ENCODE measurements around the gene MKRN1. TPM values are rescaled to one million over a fixed set of nuclear protein-coding genes. Genes with fewer than 3 reads are reported as not detected.

MKRN1 gene
- total and polyA plus RNA-seq, 5 donors = 53.1 to 128 (median 98.7) TPM

GRCh38 chr7:140484479-140484878, 5.2 kb upstream of the MKRN1 start:
- Histone ChIP-seq H3K27me3 (ENCODE audit: control insufficient read depth, insufficient read depth) (no peaks in the 10 kb centered on the region), H3K9me3 (ENCODE audit: control insufficient read depth, low read length) (no peaks in the 10 kb centered on the region), H3K4me1 (ENCODE audit: control insufficient read depth, insufficient read depth, low read length) (no peaks in the 10 kb centered on the region), H3K27ac (ENCODE audit: low read length) (no peak overlapping the region), H3K4me3 (ENCODE audit: low read length) (no peak overlapping the region)
- ATAC-seq (no peak), DNase-seq (no peak)
- 84% methylated on average over 3 of the region's 3 CpGs for WGBS
- intact Hi-C loops (cut with DNase I) = no loop called here

GRCh38 chr7:140479739-140480084, 407 bp upstream of the MKRN1 start:
- Histone ChIP-seq H3K9me3 (ENCODE audit: control insufficient read depth, low read length) (no peaks in the 10 kb centered on the region), H3K27ac (ENCODE audit: low read length) (peak overlapping the region; percentile 63), H3K4me1 (ENCODE audit: control insufficient read depth, insufficient read depth, low read length) (peaks cover 3% of the 10 kb centered on the region), H3K27me3 (ENCODE audit: control insufficient read depth, insufficient read depth) (no peaks in the 10 kb centered on the region), H3K4me3 (ENCODE audit: low read length) (peak overlapping the region; percentile 98)
- no peak for DNase-seq
- WGBS = 3% methylated on average over 2 of the region's 2 CpGs
- no peak for ATAC-seq
- intact Hi-C loops (cut with DNase I) = no loop called here

GRCh38 chr7:140478246-140479061, 851 bp downstream of the MKRN1 start:
- intact Hi-C loops (cut with DNase I) = no loop called here
- under 1% methylated on average over 69 of the region's 69 CpGs for WGBS
- DNase-seq (peak; percentile 31 to 78 (median 76)), ATAC-seq (peak; percentile 37 to 38)
- H3K4me1 ChIP-seq (ENCODE audit: control insufficient read depth, insufficient read depth, low read length) = peaks cover 3% of the 10 kb centered on the region
- no peaks in the 10 kb centered on the region for H3K9me3 ChIP-seq (ENCODE audit: control insufficient read depth, low read length)
- H3K27ac ChIP-seq (ENCODE audit: low read length) = peak overlapping the region; percentile 73
- H3K27me3 ChIP-seq (ENCODE audit: control insufficient read depth, insufficient read depth) = no peaks in the 10 kb centered on the region
- H3K4me3 ChIP-seq (ENCODE audit: low read length) = peak overlapping the region; percentile 98

- Histone ChIP-seq H3K27me3 (ENCODE audit: control insufficient read depth, insufficient read depth) (no peaks in the 10 kb centered on the region), H3K4me3 (ENCODE audit: low read length) (no peak overlapping the region), H3K27ac (ENCODE audit: low read length) (no peak overlapping the region), H3K4me1 (ENCODE audit: control insufficient read depth, insufficient read depth, low read length) (peaks cover 3% of the 10 kb centered on the region), H3K9me3 (ENCODE audit: control insufficient read depth, low read length) (no peaks in the 10 kb centered on the region)
- intact Hi-C loops (cut with DNase I) = no loop called here
- WGBS = 65% methylated on average over 11 of the region's 11 CpGs
- DNase-seq = no peak
- ATAC-seq = no peak
Observed at GRCh38 chr7:140476698-140477261, 2.5 kb downstream of the MKRN1 start.

- H3K27ac ChIP-seq (ENCODE audit: low read length) = no peak overlapping the region
- no peak for DNase-seq
- intact Hi-C loops (cut with DNase I) = no loop called here
- ATAC-seq = no peak
- H3K27me3 ChIP-seq (ENCODE audit: control insufficient read depth, insufficient read depth) = no peaks in the 10 kb centered on the region
- no peaks in the 10 kb centered on the region for H3K9me3 ChIP-seq (ENCODE audit: control insufficient read depth, low read length)
- 47% methylated on average over 2 of the region's 2 CpGs for WGBS
- no peak overlapping the region for H3K4me3 ChIP-seq (ENCODE audit: low read length)
- peaks cover 3% of the 10 kb centered on the region for H3K4me1 ChIP-seq (ENCODE audit: control insufficient read depth, insufficient read depth, low read length)
Observed at GRCh38 chr7:140475747-140476333, 3.5 kb downstream of the MKRN1 start.

GRCh38 chr7:140463111-140463510, 16.2 kb downstream of the MKRN1 start:
- Histone ChIP-seq H3K4me3 (ENCODE audit: low read length) (no peak overlapping the region), H3K4me1 (ENCODE audit: control insufficient read depth, insufficient read depth, low read length) (no peaks in the 10 kb centered on the region), H3K27ac (ENCODE audit: low read length) (no peak overlapping the region), H3K27me3 (ENCODE audit: control insufficient read depth, insufficient read depth) (no peaks in the 10 kb centered on the region), H3K9me3 (ENCODE audit: control insufficient read depth, low read length) (no peaks in the 10 kb centered on the region)
- 95% methylated on average over 2 of the region's 2 CpGs for WGBS
- ATAC-seq (no peak), DNase-seq (no peak)
- intact Hi-C loops (cut with DNase I) = no loop called here

GRCh38 chr7:140458916-140459315, 20.4 kb downstream of the MKRN1 start:
- no peak overlapping the region for H3K4me3 ChIP-seq (ENCODE audit: low read length)
- H3K9me3 ChIP-seq (ENCODE audit: control insufficient read depth, low read length) = no peaks in the 10 kb centered on the region
- no peak overlapping the region for H3K27ac ChIP-seq (ENCODE audit: low read length)
- no peaks in the 10 kb centered on the region for H3K27me3 ChIP-seq (ENCODE audit: control insufficient read depth, insufficient read depth)
- H3K4me1 ChIP-seq (ENCODE audit: control insufficient read depth, insufficient read depth, low read length) = no peaks in the 10 kb centered on the region
- 74% methylated on average over 8 of the region's 8 CpGs for WGBS
- intact Hi-C loops (cut with DNase I) = no loop called here
- no peak for DNase-seq
- ATAC-seq = no peak

GRCh38 chr7:140458201-140458600, 21.1 kb downstream of the MKRN1 start:
- DNase-seq (no peak), ATAC-seq (no peak)
- H3K4me3 ChIP-seq (ENCODE audit: low read length) = no peak overlapping the region
- no peaks in the 10 kb centered on the region for H3K9me3 ChIP-seq (ENCODE audit: control insufficient read depth, low read length)
- no peaks in the 10 kb centered on the region for H3K4me1 ChIP-seq (ENCODE audit: control insufficient read depth, insufficient read depth, low read length)
- H3K27me3 ChIP-seq (ENCODE audit: control insufficient read depth, insufficient read depth) = no peaks in the 10 kb centered on the region
- 86% methylated on average over 3 of the region's 3 CpGs for WGBS
- no peak overlapping the region for H3K27ac ChIP-seq (ENCODE audit: low read length)
- intact Hi-C loops (cut with DNase I) = no loop called here

- DNase-seq (peak in 1 of 3 donors; percentile 27), ATAC-seq (no peak)
- H3K27ac ChIP-seq (ENCODE audit: low read length) = no peak overlapping the region
- 93% methylated on average over 9 of the region's 9 CpGs for WGBS
- no peaks in the 10 kb centered on the region for H3K27me3 ChIP-seq (ENCODE audit: control insufficient read depth, insufficient read depth)
- intact Hi-C loops (cut with DNase I) = no loop called here
- H3K4me1 ChIP-seq (ENCODE audit: control insufficient read depth, insufficient read depth, low read length) = no peaks in the 10 kb centered on the region
- no peaks in the 10 kb centered on the region for H3K9me3 ChIP-seq (ENCODE audit: control insufficient read depth, low read length)
- no peak overlapping the region for H3K4me3 ChIP-seq (ENCODE audit: low read length)
Observed at GRCh38 chr7:140456551-140457051, 22.7 kb downstream of the MKRN1 start.

- no peak overlapping the region for H3K27ac ChIP-seq (ENCODE audit: low read length)
- 82% methylated on average over 4 of the region's 4 CpGs for WGBS
- intact Hi-C loops (cut with DNase I) = no loop called here
- ATAC-seq (no peak), DNase-seq (no peak)
- no peaks in the 10 kb centered on the region for H3K4me1 ChIP-seq (ENCODE audit: control insufficient read depth, insufficient read depth, low read length)
- no peaks in the 10 kb centered on the region for H3K9me3 ChIP-seq (ENCODE audit: control insufficient read depth, low read length)
- no peaks in the 10 kb centered on the region for H3K27me3 ChIP-seq (ENCODE audit: control insufficient read depth, insufficient read depth)
- H3K4me3 ChIP-seq (ENCODE audit: low read length) = no peak overlapping the region
Observed at GRCh38 chr7:140455743-140456142, 23.6 kb downstream of the MKRN1 start.

GRCh38 chr7:140454657-140455015, 24.7 kb downstream of the MKRN1 start:
- no peak for DNase-seq
- Histone ChIP-seq H3K4me3 (ENCODE audit: low read length) (no peak overlapping the region), H3K27me3 (ENCODE audit: control insufficient read depth, insufficient read depth) (no peaks in the 10 kb centered on the region), H3K9me3 (ENCODE audit: control insufficient read depth, low read length) (no peaks in the 10 kb centered on the region), H3K27ac (ENCODE audit: low read length) (no peak overlapping the region), H3K4me1 (ENCODE audit: control insufficient read depth, insufficient read depth, low read length) (no peaks in the 10 kb centered on the region)
- intact Hi-C loops (cut with DNase I) = no loop called here
- WGBS = 79% methylated on average over 8 of the region's 8 CpGs
- ATAC-seq = no peak
